ENCODE results near the gene GCNA. TPM values are rescaled to one million over a fixed set of nuclear protein-coding genes. Genes with fewer than 3 reads are reported as not detected.

Gene GCNA
- total RNA-seq, 4 donors from 2014 or later = 1.2 to 7.9 (median 2.5) TPM

DNA sequence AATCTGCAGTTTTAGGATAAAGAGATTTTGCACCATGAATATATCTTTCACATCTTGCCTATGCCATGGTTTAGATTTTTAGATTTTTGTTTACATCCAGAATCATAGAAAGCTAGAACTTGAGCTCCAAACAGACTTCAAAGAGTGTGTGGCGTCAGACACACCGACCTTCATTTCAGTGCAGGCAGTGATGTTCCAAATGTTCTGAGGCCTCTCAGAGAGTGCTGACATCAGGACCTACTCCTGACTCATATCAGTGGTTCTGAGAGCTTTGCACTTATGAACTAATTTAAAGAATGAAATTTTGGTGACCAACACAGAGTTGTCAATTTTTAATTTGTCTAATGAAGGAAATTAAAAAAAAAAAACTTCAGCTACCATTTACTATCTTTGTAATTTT lies 21.7 kb downstream of the GCNA start:
- no peak overlapping the region for H3K4me3 ChIP-seq
- intact Hi-C loops (cut with DNase I; ENCODE audit: low total_unique reads) = no loop called here
- no peak for TF ChIP-seq CTCF (IDR thresholded peaks at IDR 0.05)
- TF ChIP-seq POLR2A (IDR thresholded peaks at IDR 0.05) = no peak
- H3K9me3 ChIP-seq = no peaks in the 10 kb centered on the region
- no peak for DNase-seq
- no peaks in the 10 kb centered on the region for H3K36me3 ChIP-seq
- no peaks in the 10 kb centered on the region for H3K27me3 ChIP-seq
- no peaks in the 10 kb centered on the region for H3K4me1 ChIP-seq
- no peak overlapping the region for H3K27ac ChIP-seq

DNA sequence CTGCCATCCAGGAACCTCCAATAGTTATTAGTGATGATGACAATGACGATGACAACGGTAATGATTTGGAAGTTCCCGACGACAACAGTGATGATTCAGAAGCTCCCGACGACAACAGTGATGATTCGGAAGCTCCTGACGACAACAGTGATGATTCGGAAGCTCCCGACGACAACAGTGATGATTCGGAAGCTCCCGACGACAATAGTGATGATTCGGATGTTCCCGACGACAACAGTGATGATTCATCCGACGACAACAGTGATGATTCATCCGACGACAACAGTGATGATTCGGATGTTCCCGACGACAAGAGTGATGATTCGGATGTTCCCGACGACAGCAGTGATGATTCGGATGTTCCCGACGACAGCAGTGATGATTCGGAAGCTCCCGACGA lies 25.4 kb downstream of the GCNA start:
- no peak for TF ChIP-seq CTCF (IDR thresholded peaks at IDR 0.05)
- TF ChIP-seq POLR2A (IDR thresholded peaks at IDR 0.05) = no peak
- Histone ChIP-seq H3K27ac (no peak overlapping the region), H3K9me3 (no peaks in the 10 kb centered on the region), H3K27me3 (no peaks in the 10 kb centered on the region), H3K4me3 (no peak overlapping the region), H3K36me3 (no peaks in the 10 kb centered on the region), H3K4me1 (no peaks in the 10 kb centered on the region)
- DNase-seq = no peak
- intact Hi-C loops (cut with DNase I; ENCODE audit: low total_unique reads) = no loop called here

GRCh38 chrX:71604141-71604540 lies 25.9 kb downstream of the GCNA start:
- TF ChIP-seq POLR2A (IDR thresholded peaks at IDR 0.05) = no peak
- no peak for TF ChIP-seq CTCF (IDR thresholded peaks at IDR 0.05)
- DNase-seq = no peak
- Histone ChIP-seq H3K27me3 (no peaks in the 10 kb centered on the region), H3K27ac (no peak overlapping the region), H3K9me3 (no peaks in the 10 kb centered on the region), H3K4me3 (no peak overlapping the region), H3K4me1 (no peaks in the 10 kb centered on the region), H3K36me3 (no peaks in the 10 kb centered on the region)
- intact Hi-C loops (cut with DNase I; ENCODE audit: low total_unique reads) = no loop called here

- Histone ChIP-seq H3K4me3 (no peak overlapping the region), H3K36me3 (no peaks in the 10 kb centered on the region), H3K27ac (no peak overlapping the region), H3K4me1 (no peaks in the 10 kb centered on the region), H3K27me3 (no peaks in the 10 kb centered on the region), H3K9me3 (no peaks in the 10 kb centered on the region)
- DNase-seq = no peak
- TF ChIP-seq POLR2A (IDR thresholded peaks at IDR 0.05) (no peak), CTCF (IDR thresholded peaks at IDR 0.05) (no peak)
- intact Hi-C loops (cut with DNase I; ENCODE audit: low total_unique reads) = no loop called here
Measured at GRCh38 chrX:71604796-71605568, 26.7 kb downstream of the GCNA start.

DNA sequence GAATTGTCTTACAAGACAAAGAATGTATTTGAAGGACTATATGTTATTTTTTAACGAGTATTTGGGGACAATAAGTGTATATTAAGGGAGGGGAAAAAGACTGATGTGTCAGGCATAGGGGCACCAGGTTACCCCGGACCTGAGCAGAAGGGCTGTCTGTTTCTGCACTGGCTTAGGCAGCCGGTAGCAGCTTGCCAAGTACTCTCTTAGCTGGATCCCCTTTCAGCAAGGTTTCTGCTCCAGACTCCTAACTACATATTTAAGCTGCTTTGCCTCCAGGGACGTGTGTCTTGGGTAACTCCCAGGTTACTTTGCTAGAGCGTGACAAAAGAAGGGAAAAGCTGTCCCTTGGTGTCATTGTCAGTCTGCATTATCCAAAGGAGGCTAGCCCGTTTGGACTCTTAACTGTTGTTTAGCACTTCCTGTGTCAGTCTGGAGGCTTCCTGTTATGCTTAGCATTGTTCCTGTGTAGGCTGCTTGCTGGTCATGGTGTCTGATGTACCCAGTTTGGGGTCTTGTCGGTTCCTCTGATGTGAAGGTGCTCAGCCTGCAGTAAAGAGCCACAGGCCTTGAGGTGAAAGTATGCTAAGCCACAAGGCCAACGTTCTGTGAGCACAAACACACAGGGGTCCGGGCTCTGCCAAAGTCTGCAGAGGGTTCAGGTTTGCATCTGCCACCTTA lies 28.4 kb downstream of the GCNA start:
- TF ChIP-seq CTCF (IDR thresholded peaks at IDR 0.05) (no peak), POLR2A (IDR thresholded peaks at IDR 0.05) (no peak)
- Histone ChIP-seq H3K27me3 (no peaks in the 10 kb centered on the region), H3K27ac (no peak overlapping the region), H3K36me3 (no peaks in the 10 kb centered on the region), H3K9me3 (no peaks in the 10 kb centered on the region), H3K4me3 (no peak overlapping the region), H3K4me1 (no peaks in the 10 kb centered on the region)
- intact Hi-C loops (cut with DNase I; ENCODE audit: low total_unique reads) = no loop called here
- DNase-seq = no peak

All from uterus (tissue), 4 donors.